ENCODE measurements around the gene TRAPPC2B.

DNA sequence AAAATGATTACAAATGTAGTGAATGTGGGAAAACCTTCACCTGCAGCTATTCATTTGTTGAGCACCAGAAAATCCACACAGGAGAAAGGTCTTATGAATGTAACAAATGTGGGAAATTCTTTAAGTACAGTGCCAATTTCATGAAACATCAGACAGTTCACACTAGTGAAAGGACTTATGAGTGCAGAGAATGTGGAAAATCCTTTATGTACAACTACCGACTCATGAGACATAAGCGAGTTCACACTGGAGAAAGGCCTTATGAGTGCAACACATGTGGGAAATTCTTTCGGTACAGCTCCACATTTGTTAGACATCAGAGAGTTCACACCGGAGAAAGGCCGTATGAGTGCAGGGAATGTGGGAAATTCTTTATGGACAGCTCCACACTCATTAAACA is 35.5 kb downstream of the TRAPPC2B start:
- TF ChIP-seq, protein P1, sequence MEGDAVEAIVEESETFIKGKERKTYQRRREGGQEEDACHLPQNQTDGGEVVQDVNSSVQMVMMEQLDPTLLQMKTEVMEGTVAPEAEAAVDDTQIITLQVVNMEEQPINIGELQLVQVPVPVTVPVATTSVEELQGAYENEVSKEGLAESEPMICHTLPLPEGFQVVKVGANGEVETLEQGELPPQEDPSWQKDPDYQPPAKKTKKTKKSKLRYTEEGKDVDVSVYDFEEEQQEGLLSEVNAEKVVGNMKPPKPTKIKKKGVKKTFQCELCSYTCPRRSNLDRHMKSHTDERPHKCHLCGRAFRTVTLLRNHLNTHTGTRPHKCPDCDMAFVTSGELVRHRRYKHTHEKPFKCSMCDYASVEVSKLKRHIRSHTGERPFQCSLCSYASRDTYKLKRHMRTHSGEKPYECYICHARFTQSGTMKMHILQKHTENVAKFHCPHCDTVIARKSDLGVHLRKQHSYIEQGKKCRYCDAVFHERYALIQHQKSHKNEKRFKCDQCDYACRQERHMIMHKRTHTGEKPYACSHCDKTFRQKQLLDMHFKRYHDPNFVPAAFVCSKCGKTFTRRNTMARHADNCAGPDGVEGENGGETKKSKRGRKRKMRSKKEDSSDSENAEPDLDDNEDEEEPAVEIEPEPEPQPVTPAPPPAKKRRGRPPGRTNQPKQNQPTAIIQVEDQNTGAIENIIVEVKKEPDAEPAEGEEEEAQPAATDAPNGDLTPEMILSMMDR (IDR thresholded peaks at IDR 0.05 in 2 of 3, conservative IDR thresholded peaks at IDR 0.05 in 1 of 3; ENCODE audit: borderline replicate concordance in 1 of 3, insufficient read depth in 1 of 3, low read depth in 2 of 3, low read length in 2 of 3) = no peak
- TF ChIP-seq EGR1 (IDR thresholded peaks at IDR 0.05; ENCODE audit: low read depth) = no peak
- no peak for TF ChIP-seq POLR2A (IDR thresholded peaks at IDR 0.05; ENCODE audit: borderline replicate concordance, extremely low read depth, insufficient read depth, insufficient read length)
- TF ChIP-seq EZH2 (IDR thresholded peaks at IDR 0.05) = no peak
- TF ChIP-seq RAD21 (IDR thresholded peaks at IDR 0.05; ENCODE audit: low read depth) = no peak
- TF ChIP-seq, protein P2, sequence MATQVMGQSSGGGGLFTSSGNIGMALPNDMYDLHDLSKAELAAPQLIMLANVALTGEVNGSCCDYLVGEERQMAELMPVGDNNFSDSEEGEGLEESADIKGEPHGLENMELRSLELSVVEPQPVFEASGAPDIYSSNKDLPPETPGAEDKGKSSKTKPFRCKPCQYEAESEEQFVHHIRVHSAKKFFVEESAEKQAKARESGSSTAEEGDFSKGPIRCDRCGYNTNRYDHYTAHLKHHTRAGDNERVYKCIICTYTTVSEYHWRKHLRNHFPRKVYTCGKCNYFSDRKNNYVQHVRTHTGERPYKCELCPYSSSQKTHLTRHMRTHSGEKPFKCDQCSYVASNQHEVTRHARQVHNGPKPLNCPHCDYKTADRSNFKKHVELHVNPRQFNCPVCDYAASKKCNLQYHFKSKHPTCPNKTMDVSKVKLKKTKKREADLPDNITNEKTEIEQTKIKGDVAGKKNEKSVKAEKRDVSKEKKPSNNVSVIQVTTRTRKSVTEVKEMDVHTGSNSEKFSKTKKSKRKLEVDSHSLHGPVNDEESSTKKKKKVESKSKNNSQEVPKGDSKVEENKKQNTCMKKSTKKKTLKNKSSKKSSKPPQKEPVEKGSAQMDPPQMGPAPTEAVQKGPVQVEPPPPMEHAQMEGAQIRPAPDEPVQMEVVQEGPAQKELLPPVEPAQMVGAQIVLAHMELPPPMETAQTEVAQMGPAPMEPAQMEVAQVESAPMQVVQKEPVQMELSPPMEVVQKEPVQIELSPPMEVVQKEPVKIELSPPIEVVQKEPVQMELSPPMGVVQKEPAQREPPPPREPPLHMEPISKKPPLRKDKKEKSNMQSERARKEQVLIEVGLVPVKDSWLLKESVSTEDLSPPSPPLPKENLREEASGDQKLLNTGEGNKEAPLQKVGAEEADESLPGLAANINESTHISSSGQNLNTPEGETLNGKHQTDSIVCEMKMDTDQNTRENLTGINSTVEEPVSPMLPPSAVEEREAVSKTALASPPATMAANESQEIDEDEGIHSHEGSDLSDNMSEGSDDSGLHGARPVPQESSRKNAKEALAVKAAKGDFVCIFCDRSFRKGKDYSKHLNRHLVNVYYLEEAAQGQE (IDR thresholded peaks at IDR 0.05; ENCODE audit: low read depth) = no peak
- TF ChIP-seq SIN3A (IDR thresholded peaks at IDR 0.05; ENCODE audit: low read depth) = no peak
- no peak for TF ChIP-seq TCF7L2 (IDR thresholded peaks at IDR 0.05; ENCODE audit: borderline replicate concordance, extremely low read depth, insufficient read depth, insufficient read length)
- TF ChIP-seq, protein P3, sequence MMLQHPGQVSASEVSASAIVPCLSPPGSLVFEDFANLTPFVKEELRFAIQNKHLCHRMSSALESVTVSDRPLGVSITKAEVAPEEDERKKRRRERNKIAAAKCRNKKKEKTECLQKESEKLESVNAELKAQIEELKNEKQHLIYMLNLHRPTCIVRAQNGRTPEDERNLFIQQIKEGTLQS (IDR thresholded peaks at IDR 0.05) = no peak
- TF ChIP-seq ZNF274 (IDR thresholded peaks at IDR 0.05; ENCODE audit: low read depth, low read length) = no peak

All from HCT116 (cell line).